ENCODE results near the gene HOXD8. TPM values are rescaled to one million over a fixed set of nuclear protein-coding genes. Genes with fewer than 3 reads are reported as not detected.

Gene HOXD8
- total and polyA plus RNA-seq, 2 donors (not counting 1 experiment from before 2014, with no cell fraction given) = not detected

GRCh38 chr2:176118601-176119339 is 10.7 kb upstream of the HOXD8 start:
- Histone ChIP-seq H3K4me3 (replicated peaks in 1 of 4; ENCODE audit: control extremely low read depth in 1 of 4, insufficient read depth in 1 of 4, low read depth in 3 of 4, low read length in 4 of 4) (no peak overlapping the region), H3K9ac (ENCODE audit: insufficient read depth, low read length) (no peak overlapping the region), H2AFZ (ENCODE audit: low read length) (no peak overlapping the region), H3K79me2 (ENCODE audit: control insufficient read depth, insufficient read depth, low read length) (no peaks in the 10 kb centered on the region), H3K36me3 (ENCODE audit: control insufficient read depth, insufficient read depth, low read length) (no peaks in the 10 kb centered on the region), H3K27me3 (ENCODE audit: control insufficient read depth, insufficient read depth, low read length) (peaks cover 95% of the 10 kb centered on the region), H3K4me1 (ENCODE audit: control insufficient read depth, extremely low read depth, insufficient read depth, low read length) (no peaks in the 10 kb centered on the region), H3K4me2 (ENCODE audit: extremely low read depth, insufficient read depth, low read length) (no peak overlapping the region), H3K27ac (ENCODE audit: insufficient read depth, low read length) (no peak overlapping the region), H4K20me1 (ENCODE audit: control insufficient read depth, extremely low read depth, insufficient read depth, low read length) (no peaks in the 10 kb centered on the region), H3K9me3 (ENCODE audit: control insufficient read depth, insufficient read depth, low read depth, low read length) (no peaks in the 10 kb centered on the region)
- DNase-seq (ENCODE audit: low read depth in 2 of 2) = no peak
- TF ChIP-seq EZH2 (IDR thresholded peaks at IDR 0.05; ENCODE audit: low read length, missing control alignments) = no peak
- TF ChIP-seq, protein P1, sequence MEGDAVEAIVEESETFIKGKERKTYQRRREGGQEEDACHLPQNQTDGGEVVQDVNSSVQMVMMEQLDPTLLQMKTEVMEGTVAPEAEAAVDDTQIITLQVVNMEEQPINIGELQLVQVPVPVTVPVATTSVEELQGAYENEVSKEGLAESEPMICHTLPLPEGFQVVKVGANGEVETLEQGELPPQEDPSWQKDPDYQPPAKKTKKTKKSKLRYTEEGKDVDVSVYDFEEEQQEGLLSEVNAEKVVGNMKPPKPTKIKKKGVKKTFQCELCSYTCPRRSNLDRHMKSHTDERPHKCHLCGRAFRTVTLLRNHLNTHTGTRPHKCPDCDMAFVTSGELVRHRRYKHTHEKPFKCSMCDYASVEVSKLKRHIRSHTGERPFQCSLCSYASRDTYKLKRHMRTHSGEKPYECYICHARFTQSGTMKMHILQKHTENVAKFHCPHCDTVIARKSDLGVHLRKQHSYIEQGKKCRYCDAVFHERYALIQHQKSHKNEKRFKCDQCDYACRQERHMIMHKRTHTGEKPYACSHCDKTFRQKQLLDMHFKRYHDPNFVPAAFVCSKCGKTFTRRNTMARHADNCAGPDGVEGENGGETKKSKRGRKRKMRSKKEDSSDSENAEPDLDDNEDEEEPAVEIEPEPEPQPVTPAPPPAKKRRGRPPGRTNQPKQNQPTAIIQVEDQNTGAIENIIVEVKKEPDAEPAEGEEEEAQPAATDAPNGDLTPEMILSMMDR (conservative IDR thresholded peaks at IDR 0.05 in 1 of 2, IDR thresholded peaks at IDR 0.05 in 1 of 2; ENCODE audit: low read depth in 1 of 2, low read length in 2 of 2) = peak; percentile 13 to 24

DNA sequence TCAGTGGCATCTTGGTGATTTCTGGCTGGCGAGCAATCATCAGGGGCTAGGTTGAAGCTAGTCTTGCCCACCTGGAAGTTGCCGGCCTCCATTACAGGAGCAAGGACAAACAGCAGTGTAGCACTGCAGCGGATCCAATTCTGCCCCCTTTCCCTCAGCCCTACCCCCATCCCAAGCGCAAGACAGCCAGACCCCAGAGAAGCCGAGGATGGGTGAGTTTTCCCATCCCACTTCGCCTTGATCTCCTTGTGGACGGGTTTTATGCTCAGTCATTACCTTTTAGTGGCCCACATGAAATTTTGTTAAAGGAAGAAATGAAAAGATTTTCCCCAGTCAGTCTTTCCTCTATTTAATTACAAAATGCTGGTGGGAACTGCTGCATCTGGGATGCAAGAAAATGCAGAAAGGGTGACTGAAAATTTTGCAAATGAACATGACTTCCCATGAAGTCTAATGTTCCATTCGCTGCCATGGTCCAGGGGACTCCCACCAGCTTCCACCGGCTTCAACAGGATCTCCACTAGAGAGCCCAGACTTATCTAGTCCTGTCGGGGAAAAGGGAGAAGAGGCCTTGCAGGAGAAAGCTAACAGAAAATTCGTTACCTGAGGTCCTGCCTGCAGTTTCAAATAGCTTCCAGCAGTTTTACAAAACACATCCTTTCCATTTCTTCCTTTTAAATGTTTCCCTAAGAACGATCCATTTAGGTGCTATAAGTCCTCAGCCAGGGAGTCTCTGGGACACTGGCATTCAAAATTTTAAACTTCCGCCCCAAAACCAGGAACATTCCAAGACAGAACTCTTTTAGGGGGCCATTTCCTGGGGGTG is 8.9 kb upstream of the HOXD8 start:
- no peaks in the 10 kb centered on the region for H3K79me2 ChIP-seq (ENCODE audit: control insufficient read depth, insufficient read depth, low read length)
- DNase-seq (ENCODE audit: low read depth in 2 of 2) = no peak
- no peak overlapping the region for H3K4me3 ChIP-seq (replicated peaks in 1 of 4; ENCODE audit: control extremely low read depth in 1 of 4, insufficient read depth in 1 of 4, low read depth in 3 of 4, low read length in 4 of 4)
- H3K4me1 ChIP-seq (ENCODE audit: control insufficient read depth, extremely low read depth, insufficient read depth, low read length) = no peaks in the 10 kb centered on the region
- no peak overlapping the region for H3K4me2 ChIP-seq (ENCODE audit: extremely low read depth, insufficient read depth, low read length)
- H2AFZ ChIP-seq (ENCODE audit: low read length) = no peak overlapping the region
- TF ChIP-seq EZH2 (IDR thresholded peaks at IDR 0.05; ENCODE audit: low read length, missing control alignments) = peak; percentile 18
- TF ChIP-seq, protein P1 (conservative IDR thresholded peaks at IDR 0.05 in 1 of 2, IDR thresholded peaks at IDR 0.05 in 1 of 2; ENCODE audit: low read depth in 1 of 2, low read length in 2 of 2) = no peak
- no peaks in the 10 kb centered on the region for H3K36me3 ChIP-seq (ENCODE audit: control insufficient read depth, insufficient read depth, low read length)
- H4K20me1 ChIP-seq (ENCODE audit: control insufficient read depth, extremely low read depth, insufficient read depth, low read length) = no peaks in the 10 kb centered on the region
- H3K27ac ChIP-seq (ENCODE audit: insufficient read depth, low read length) = no peak overlapping the region
- H3K9ac ChIP-seq (ENCODE audit: insufficient read depth, low read length) = no peak overlapping the region
- H3K9me3 ChIP-seq (ENCODE audit: control insufficient read depth, insufficient read depth, low read depth, low read length) = no peaks in the 10 kb centered on the region
- peaks cover 95% of the 10 kb centered on the region for H3K27me3 ChIP-seq (ENCODE audit: control insufficient read depth, insufficient read depth, low read length)
